Trophoblast cell (in vitro differentiated cells and primary cell): ENCODE results near the gene SLC4A2.
A peak's percentile ranks its signal among the peaks of the same experiment; 100 is the strongest.

Experiments
- DNase-seq, 2 donors: peaks; one replicate each; pipeline ENCODE4 v3.0.0-alpha.2; 2016
- H2AFZ ChIP-seq: 2 replicates; pipeline ENCODE4 v1.6.1; 2013; ENCODE audit warnings: low read length, moderate library complexity, mild to moderate bottlenecking; ENCODE audit not compliant: insufficient read depth, poor library complexity
- H2AK5ac ChIP-seq: 2 replicates; pipeline ENCODE4 v1.6.1; 2013; ENCODE audit warnings: mild to moderate bottlenecking, low read length
- H2BK120ac ChIP-seq: 2 replicates; pipeline ENCODE4 v1.6.1; 2013; ENCODE audit warnings: low read length, mild to moderate bottlenecking, moderate library complexity; ENCODE audit not compliant: insufficient read depth, poor library complexity
- H2BK12ac ChIP-seq: 2 replicates; pipeline ENCODE4 v1.6.1; 2013; ENCODE audit warnings: mild to moderate bottlenecking, low read length, moderate library complexity
- H2BK5ac ChIP-seq: 2 replicates; pipeline ENCODE4 v1.6.1; 2013; ENCODE audit warnings: low read length, low read depth, moderate library complexity, mild to moderate bottlenecking; ENCODE audit not compliant: poor library complexity
- H3K14ac ChIP-seq: 2 replicates; pipeline ENCODE4 v1.6.1; 2013; ENCODE audit warnings: mild to moderate bottlenecking, low read length
- H3K18ac ChIP-seq: 2 replicates; pipeline ENCODE4 v1.6.1; 2013; ENCODE audit warnings: mild to moderate bottlenecking, low read length
- H3K23ac ChIP-seq: 2 replicates; pipeline ENCODE4 v1.6.1; 2013; ENCODE audit warnings: low read length
- H3K27ac ChIP-seq: 2 replicates; pipeline ENCODE4 v1.5.1; 2013; ENCODE audit warnings: low read depth, mild to moderate bottlenecking, inconsistent platforms, low read length, moderate library complexity
- H3K27me3 ChIP-seq: 2 replicates; pipeline ENCODE4 v1.6.1; 2013; ENCODE audit warnings: inconsistent platforms, mild to moderate bottlenecking, low read length, moderate library complexity; ENCODE audit not compliant: insufficient read depth
- H3K36me3 ChIP-seq, 2 experiments: 1 replicate in 1 of 2; 2 replicates in 1 of 2; pipeline ENCODE4 v1.6.1; 2013; ENCODE audit warnings: low read length in 2 of 2, mild to moderate bottlenecking in 2 of 2, moderate library complexity in 1 of 2; ENCODE audit not compliant: insufficient read depth in 2 of 2, control insufficient read depth in 1 of 2
- H3K4ac ChIP-seq: 2 replicates; pipeline ENCODE4 v1.6.1; 2013; ENCODE audit warnings: low read depth, mild to moderate bottlenecking, low read length, moderate library complexity
- H3K4me1 ChIP-seq, 2 experiments: 1 replicate in 1 of 2; 2 replicates in 1 of 2; pipeline ENCODE4 v1.6.1; 2013; ENCODE audit warnings: low read length in 2 of 2, mild to moderate bottlenecking in 2 of 2, moderate library complexity in 1 of 2; ENCODE audit not compliant: insufficient read depth in 2 of 2, control insufficient read depth in 1 of 2
- H3K4me2 ChIP-seq: 2 replicates; pipeline ENCODE4 v1.6.1; 2013; ENCODE audit warnings: inconsistent platforms, mild to moderate bottlenecking, low read length, moderate library complexity
- H3K4me3 ChIP-seq: 2 replicates; pipeline ENCODE4 v1.5.1; 2013; ENCODE audit warnings: mild to moderate bottlenecking, low read depth, low read length, inconsistent platforms
- H3K79me1 ChIP-seq: one replicate; pipeline ENCODE4 v1.6.1; 2013; ENCODE audit warnings: low read length
- H3K79me2 ChIP-seq: 2 replicates; pipeline ENCODE4 v1.6.1; 2013; ENCODE audit warnings: low read length, mild to moderate bottlenecking; ENCODE audit not compliant: control insufficient read depth, insufficient read depth, poor library complexity
- H3K9ac ChIP-seq: 2 replicates; pipeline ENCODE4 v1.6.1; 2013; ENCODE audit warnings: mild to moderate bottlenecking, low read length
- H3K9me3 ChIP-seq: 2 replicates; pipeline ENCODE4 v1.6.1; 2013; ENCODE audit warnings: low read depth, mild to moderate bottlenecking, control low read depth, inconsistent platforms, low read length; ENCODE audit not compliant: insufficient read depth
- H4K12ac ChIP-seq: 2 replicates; pipeline ENCODE4 v1.6.1; 2013; ENCODE audit warnings: low read depth, mild to moderate bottlenecking, low read length, moderate library complexity
- H4K8ac ChIP-seq: 2 replicates; pipeline ENCODE4 v1.6.1; 2013; ENCODE audit warnings: low read depth, mild to moderate bottlenecking, low read length, moderate library complexity
- H4K91ac ChIP-seq: one replicate; pipeline ENCODE4 v1.6.1; 2013; ENCODE audit warnings: low read depth, mild to moderate bottlenecking, low read length, moderate library complexity
- WGBS: extraction: QIAGEN DNeasy Blood & Tissue Kit; methylation state at CpG from one replicate; pipeline ENCODE4 v1.1.7; 2013; ENCODE audit warnings: missing lambda C conversion rate; ENCODE audit not compliant: insufficient read length, insufficient coverage; ENCODE audit errors: extremely low coverage; 5-methylcytosine and 5-hydroxymethylcytosine counted together

The SLC4A2 gene

GRCh38 chr7:151101621-151102396 lies 42.4 kb downstream of the SLC4A2 start:
- Histone ChIP-seq H3K4me3 (no peak overlapping the region), H3K4me2 (no peak overlapping the region), H2BK5ac (no peak overlapping the region), H2BK12ac (no peak overlapping the region), H3K4me1 (no peaks in the 10 kb centered on the region), H4K91ac (no peak overlapping the region), H3K27me3 (no peaks in the 10 kb centered on the region), H4K8ac (no peak overlapping the region), H3K4ac (no peak overlapping the region), H3K9me3 (no peaks in the 10 kb centered on the region), H3K9ac (no peak overlapping the region), H4K12ac (no peak overlapping the region), H3K79me1 (no peaks in the 10 kb centered on the region), H2AK5ac (no peak overlapping the region), H3K79me2 (peaks cover 5% of the 10 kb centered on the region), H3K23ac (no peak overlapping the region), H3K36me3 (peaks cover 11 to 12% of the 10 kb centered on the region in 2 experiments), H3K14ac (no peak overlapping the region), H3K27ac (no peak overlapping the region), H2BK120ac (no peak overlapping the region), H2AFZ (no peak overlapping the region), H3K18ac (no peak overlapping the region)
- WGBS = no CpG with 5 or more reads among the region's 24 CpGs
- DNase-seq = no peak

GRCh38 chr7:151102991-151103390 lies 43.6 kb downstream of the SLC4A2 start:
- no peak overlapping the region for H3K23ac ChIP-seq
- H3K4me1 ChIP-seq = no peaks in the 10 kb centered on the region
- no peaks in the 10 kb centered on the region for H3K27me3 ChIP-seq
- no peak overlapping the region for H3K27ac ChIP-seq
- no peak overlapping the region for H4K91ac ChIP-seq
- H4K12ac ChIP-seq = no peak overlapping the region
- H3K79me1 ChIP-seq = no peaks in the 10 kb centered on the region
- DNase-seq = no peak
- no peak overlapping the region for H2BK120ac ChIP-seq
- H3K36me3 ChIP-seq = peaks cover 9 to 12% of the 10 kb centered on the region in 2 experiments
- H3K18ac ChIP-seq = no peak overlapping the region
- no CpG with 5 or more reads among the region's 3 CpGs for WGBS
- H3K4me2 ChIP-seq = no peak overlapping the region
- H4K8ac ChIP-seq = no peak overlapping the region
- H2AK5ac ChIP-seq = no peak overlapping the region
- no peak overlapping the region for H2AFZ ChIP-seq
- no peaks in the 10 kb centered on the region for H3K9me3 ChIP-seq
- no peak overlapping the region for H3K4ac ChIP-seq
- H3K14ac ChIP-seq = no peak overlapping the region
- no peak overlapping the region for H3K4me3 ChIP-seq
- H3K79me2 ChIP-seq = peaks cover 5% of the 10 kb centered on the region
- H2BK5ac ChIP-seq = no peak overlapping the region
- H3K9ac ChIP-seq = no peak overlapping the region
- no peak overlapping the region for H2BK12ac ChIP-seq

DNA sequence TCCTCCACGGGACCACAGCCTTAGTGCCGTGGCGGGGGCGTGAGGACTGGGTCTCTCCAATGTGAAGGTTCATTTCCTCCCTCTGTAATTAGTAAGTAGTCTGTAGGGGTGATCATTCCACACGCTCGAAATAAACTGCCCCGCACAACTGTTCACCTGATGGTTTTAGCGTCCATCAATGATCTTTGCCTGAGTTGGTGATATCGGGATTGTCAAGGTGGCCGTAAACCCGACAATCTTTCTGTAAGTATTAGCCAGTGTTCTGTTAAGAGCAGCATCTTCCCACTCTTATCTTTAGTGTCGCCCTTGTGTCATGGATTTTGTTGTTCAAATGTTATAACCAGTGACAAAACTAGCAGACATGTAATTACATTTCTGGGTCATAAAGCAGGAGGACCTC lies 44.6 kb downstream of the SLC4A2 start:
- Histone ChIP-seq H2AFZ (no peak overlapping the region), H2BK5ac (no peak overlapping the region), H3K4me1 (no peaks in the 10 kb centered on the region), H2BK120ac (no peak overlapping the region), H3K79me1 (no peaks in the 10 kb centered on the region), H3K27ac (no peak overlapping the region), H3K4ac (no peak overlapping the region), H3K14ac (no peak overlapping the region), H3K23ac (no peak overlapping the region), H3K79me2 (peaks cover 5% of the 10 kb centered on the region), H4K91ac (no peak overlapping the region), H3K9ac (no peak overlapping the region), H2BK12ac (no peak overlapping the region), H3K9me3 (no peaks in the 10 kb centered on the region), H4K8ac (no peak overlapping the region), H4K12ac (no peak overlapping the region), H2AK5ac (no peak overlapping the region), H3K4me2 (no peak overlapping the region), H3K4me3 (no peak overlapping the region), H3K36me3 (peaks cover 9 to 12% of the 10 kb centered on the region in 2 experiments), H3K18ac (no peak overlapping the region), H3K27me3 (no peaks in the 10 kb centered on the region)
- DNase-seq = no peak
- no CpG with 5 or more reads among the region's 12 CpGs for WGBS

DNA sequence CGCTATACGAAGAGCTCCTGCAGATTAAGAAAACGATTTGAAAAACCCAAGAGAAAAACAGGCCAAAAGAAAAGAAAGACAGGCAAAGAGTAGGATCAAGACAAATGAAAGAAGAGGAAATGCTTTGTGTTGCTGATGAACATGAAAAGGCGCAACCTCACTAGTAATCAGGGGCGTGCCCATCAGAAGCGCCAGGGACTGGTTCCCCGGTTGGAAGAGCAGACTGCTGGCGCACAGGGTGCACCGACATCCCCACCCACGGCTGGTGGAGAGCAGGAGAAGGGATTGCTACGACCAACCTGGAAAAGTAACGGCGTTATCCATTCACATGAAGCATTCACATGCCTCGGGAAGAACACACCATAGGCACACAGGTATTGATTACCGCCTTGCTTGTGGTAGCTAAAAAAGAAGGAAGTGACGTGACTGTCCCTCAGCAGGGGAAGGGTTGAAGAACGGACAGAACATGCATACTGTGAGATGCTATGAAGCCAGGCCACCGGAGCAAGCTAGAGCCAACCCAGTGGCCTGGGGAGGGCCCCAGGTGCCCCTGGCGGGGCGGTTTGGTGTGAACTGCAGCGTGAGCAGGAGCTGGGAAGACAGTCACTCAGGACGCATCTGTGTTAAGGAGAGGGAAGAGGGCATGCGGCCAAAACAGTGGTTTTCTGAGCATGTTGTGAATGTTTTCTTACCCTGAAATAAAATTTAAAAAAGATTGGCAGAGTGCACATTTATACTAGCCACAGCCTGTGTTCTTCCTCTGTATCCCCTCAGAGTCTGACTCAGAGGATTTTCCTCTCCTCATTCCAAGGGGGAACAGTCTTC lies 45.2 kb downstream of the SLC4A2 start:
- Histone ChIP-seq H3K4me1 (no peaks in the 10 kb centered on the region), H3K9ac (no peak overlapping the region), H3K18ac (peak overlapping the region; percentile 33), H2AFZ (no peak overlapping the region), H2BK12ac (no peak overlapping the region), H4K12ac (no peak overlapping the region), H3K27ac (no peak overlapping the region), H3K4me3 (no peak overlapping the region), H3K9me3 (no peaks in the 10 kb centered on the region), H3K4me2 (no peak overlapping the region), H4K91ac (no peak overlapping the region), H3K14ac (no peak overlapping the region), H3K27me3 (no peaks in the 10 kb centered on the region), H2BK5ac (no peak overlapping the region), H3K23ac (no peak overlapping the region), H3K79me1 (no peaks in the 10 kb centered on the region), H4K8ac (no peak overlapping the region), H3K4ac (no peak overlapping the region), H2BK120ac (no peak overlapping the region), H2AK5ac (no peak overlapping the region), H3K79me2 (peaks cover 5% of the 10 kb centered on the region), H3K36me3 (peaks cover 9 to 12% of the 10 kb centered on the region in 2 experiments)
- WGBS = no CpG with 5 or more reads among the region's 23 CpGs
- no peak for DNase-seq
